Breast epithelium (tissue), 3 donors: Measurements from ENCODE around the gene ZGPAT.

ENCODE experiments used
- CTCF ChIP-seq, 3 donors: fragments of 450-650 bp; IDR thresholded peaks; one replicate each; pipeline ENCODE4 v1.5.1; 2016 to 2017; ENCODE audit warnings: antibody characterized with exemption in 3 of 3, mild to moderate bottlenecking in 3 of 3, moderate library complexity in 3 of 3
- POLR2A ChIP-seq: fragments of 450-650 bp; IDR thresholded peaks from one replicate; pipeline ENCODE4 v1.6.1; 2016; ENCODE audit warnings: antibody characterized with exemption, mild to moderate bottlenecking, moderate library complexity

- no peak for TF ChIP-seq CTCF (IDR thresholded peaks at IDR 0.05)
- TF ChIP-seq POLR2A = no peak
These were observed 3.7 kb upstream of the ZGPAT start for GRCh38 chr20:63703976-63704748.
